Measurements from ENCODE around the gene OLFM4.

OLFM4 gene

GRCh38 chr13:52992110-52992509 is 36.5 kb upstream of the OLFM4 start:
- no peak overlapping the region for H3K4me3 ChIP-seq (ENCODE audit: low read depth, low read length)
- TF ChIP-seq CTCF (IDR thresholded peaks at IDR 0.05; ENCODE audit: borderline replicate concordance, insufficient read depth, low read depth, low read length): no peak

- H3K4me3 ChIP-seq (ENCODE audit: low read depth, low read length): no peak overlapping the region
- TF ChIP-seq CTCF (IDR thresholded peaks at IDR 0.05; ENCODE audit: borderline replicate concordance, insufficient read depth, low read depth, low read length): no peak
Observed at GRCh38 chr13:52994051-52994450, 34.6 kb upstream of the OLFM4 start.

GRCh38 chr13:52994865-52995264 is 33.7 kb upstream of the OLFM4 start:
- H3K4me3 ChIP-seq (ENCODE audit: low read depth, low read length): no peak overlapping the region
- TF ChIP-seq CTCF (IDR thresholded peaks at IDR 0.05; ENCODE audit: borderline replicate concordance, insufficient read depth, low read depth, low read length): no peak

GRCh38 chr13:52995946-52996345 is 32.7 kb upstream of the OLFM4 start:
- TF ChIP-seq CTCF (IDR thresholded peaks at IDR 0.05; ENCODE audit: borderline replicate concordance, insufficient read depth, low read depth, low read length): no peak
- H3K4me3 ChIP-seq (ENCODE audit: low read depth, low read length): no peak overlapping the region

- no peak overlapping the region for H3K4me3 ChIP-seq (ENCODE audit: low read depth, low read length)
- TF ChIP-seq CTCF (IDR thresholded peaks at IDR 0.05; ENCODE audit: borderline replicate concordance, insufficient read depth, low read depth, low read length): no peak
Observed at GRCh38 chr13:52997951-52998876, 30.4 kb upstream of the OLFM4 start.

GRCh38 chr13:52999093-52999696 is 29.4 kb upstream of the OLFM4 start:
- TF ChIP-seq CTCF (IDR thresholded peaks at IDR 0.05; ENCODE audit: borderline replicate concordance, insufficient read depth, low read depth, low read length): no peak
- no peak overlapping the region for H3K4me3 ChIP-seq (ENCODE audit: low read depth, low read length)
